Panc1 (cell line): ENCODE measurements around the gene SMAD7. TPM values are rescaled to one million over a fixed set of nuclear protein-coding genes. Genes with fewer than 3 reads are reported as not detected.

Experiments used
- ATAC-seq: fragments of 200-7000 bp; cut with Tn5 transposase; 2 replicates; pipeline ENCODE4 v1.9.1; 2020; ENCODE audit warnings: mild to moderate bottlenecking, moderate library complexity
- BruUV-seq: library from RNA; stranded (reverse); fragments of 400-500 nt; replicated peaks from 2 replicates; lab custom pipeline; 2021; lab: Mats Ljungman, UMichigan
- CTCF ChIA-PET: fragments of 300-600 bp; sonication (Branson Sonifier 250); formaldehyde crosslinking; loops from one replicate; lab custom pipeline; 2022; ENCODE audit warnings: antibody characterized with exemption; lab: Charles Lee
- POLR2A ChIA-PET: fragments of 300-600 bp; sonication (Branson Sonifier 250); formaldehyde crosslinking; loops from one replicate; lab custom pipeline; 2022; ENCODE audit warnings: antibody characterized with exemption; lab: Charles Lee
- DNase-seq: peaks from one replicate; pipeline ENCODE4 v3.0.0-alpha.2; 2010; ENCODE audit warnings: low read depth, low spot score
- H3K27ac ChIP-seq: 2 replicates; pipeline ENCODE4 v1.5.1; 2011; ENCODE audit warnings: mild to moderate bottlenecking, low read length, inconsistent platforms
- H3K27me3 ChIP-seq: fragments of 200-500 bp; sonication (Bioruptor generic); 2 replicates; pipeline ENCODE4 v1.6.0; 2014; ENCODE audit warnings: low read length, inconsistent platforms; ENCODE audit not compliant: control insufficient read depth, insufficient read depth
- H3K36me3 ChIP-seq: fragments of 200-500 bp; sonication (Bioruptor generic); 2 replicates; pipeline ENCODE4 v1.5.1; 2014; ENCODE audit warnings: inconsistent platforms, mild to moderate bottlenecking, low read length, moderate library complexity; ENCODE audit not compliant: control insufficient read depth, insufficient read depth
- H3K4me1 ChIP-seq: 2 replicates; pipeline ENCODE4 v1.5.1; 2011; ENCODE audit warnings: inconsistent platforms, mild to moderate bottlenecking, low read length, moderate library complexity; ENCODE audit not compliant: control insufficient read depth, insufficient read depth
- H3K4me3 ChIP-seq, 2 experiments: 2 replicates each; pipeline ENCODE4 v1.5.1; 2011 to 2012; ENCODE audit warnings: low read depth in 2 of 2, low read length in 2 of 2, mild to moderate bottlenecking in 2 of 2, inconsistent platforms in 1 of 2, moderate library complexity in 1 of 2
- H3K9me3 ChIP-seq: fragments of 200-500 bp; sonication (Bioruptor generic); 2 replicates; pipeline ENCODE4 v1.5.1; 2014; ENCODE audit warnings: low read depth, mild to moderate bottlenecking, inconsistent platforms, low read length, moderate library complexity; ENCODE audit not compliant: control insufficient read depth, insufficient read depth
- POLR2AphosphoS5 ChIP-seq: IDR thresholded peaks from 2 replicates; pipeline ENCODE4 v1.6.1; 2012; ENCODE audit warnings: mild to moderate bottlenecking, low read depth, low read length, moderate library complexity
- SIN3A ChIP-seq: IDR thresholded peaks from 2 replicates; pipeline ENCODE4 v1.6.1; 2012; ENCODE audit warnings: low read depth, mild to moderate bottlenecking, low read length, moderate library complexity, borderline replicate concordance; ENCODE audit not compliant: insufficient read depth
- TCF7L2 ChIP-seq: IDR thresholded peaks from 2 replicates; pipeline ENCODE4 v1.6.1; 2011; ENCODE audit warnings: mild to moderate bottlenecking, low read depth, low read length, inconsistent platforms
- in situ Hi-C: cut with HindIII; loops from 2 replicates; pipeline ENCODE4 v1.10.0; 2016; ENCODE audit warnings: low sequenced_read_pairs, low pct_unique_long_range_greater_than_20kb
- intact Hi-C: fragments of 100-400 bp; cut with micrococcal nuclease; formaldehyde crosslinking; loops from one replicate; pipeline ENCODE4 v1.10.0; 2022; ENCODE audit not compliant: unreplicated experiment
- total RNA-seq: library from RNA; stranded (reverse); gene quantifications from one replicate; pipeline ENCODE4 v1.2.1, GENCODE V29; 2021; ENCODE audit not compliant: unreplicated experiment
- TF ChIP-seq, protein P1 (sequence below): fragments of 450-650 bp; IDR thresholded peaks from 2 replicates; pipeline ENCODE4 v1.5.1; 2017; ENCODE audit warnings: mild to moderate bottlenecking
- TF ChIP-seq, protein P2 (sequence below), 2 experiments: IDR thresholded peaks; 2 replicates each; pipeline ENCODE4 v1.6.1; 2011 to 2012; ENCODE audit warnings: low read depth in 2 of 2, control low read depth in 1 of 2, low read length in 1 of 2, mild to moderate bottlenecking in 1 of 2, moderate library complexity in 1 of 2; ENCODE audit not compliant: insufficient read depth in 1 of 2

The SMAD7 gene
- total RNA-seq, 1 experiment from 2014 or later = 21.3 TPM

DNA sequence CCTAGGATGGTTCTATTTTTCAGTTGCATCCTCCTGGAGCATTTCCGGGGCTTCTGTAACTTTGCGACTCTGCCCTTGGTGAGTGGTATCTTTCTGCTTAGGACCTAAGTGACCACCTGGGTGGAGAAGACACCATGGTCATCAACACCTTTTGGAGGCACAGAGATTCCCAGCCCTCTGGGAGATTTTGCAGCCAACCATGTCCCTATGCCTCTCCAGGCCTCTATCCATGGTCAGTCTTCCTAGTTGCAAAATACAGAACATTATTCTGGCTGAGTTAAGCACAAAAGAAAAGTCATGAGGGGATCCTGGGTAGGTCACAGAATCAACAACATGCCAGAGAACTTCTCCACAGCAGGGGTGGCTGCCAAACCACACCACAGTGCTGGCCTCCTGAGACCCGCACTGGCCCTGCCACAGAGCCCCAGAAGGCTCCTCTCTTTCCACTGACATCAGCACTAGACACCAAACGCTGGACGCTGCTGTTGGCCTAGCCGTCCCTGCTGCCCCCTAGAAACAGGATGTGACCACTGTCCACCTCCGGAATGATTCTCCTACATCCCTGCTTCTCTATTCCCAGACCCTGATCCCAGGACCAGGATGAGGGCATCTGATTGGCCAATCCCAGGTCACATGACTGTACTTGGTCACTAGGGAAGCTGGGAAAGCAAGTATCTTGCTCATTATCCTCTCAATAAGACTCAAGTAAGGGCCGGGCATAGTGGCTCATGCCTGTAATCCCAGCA, 47.7 kb downstream of the SMAD7 start:
- DNase-seq (no peak), ATAC-seq (no peak)
- H3K27me3 ChIP-seq = no peaks in the 10 kb centered on the region
- ChIA-PET POLR2A (no interaction called here), CTCF (no interaction called here)
- H3K4me1 ChIP-seq = no peaks in the 10 kb centered on the region
- no peak overlapping the region for H3K27ac ChIP-seq
- BruUV-seq = no TSS peak
- in situ Hi-C loops = no loop called here
- H3K9me3 ChIP-seq = no peaks in the 10 kb centered on the region
- TF ChIP-seq, protein P1, sequence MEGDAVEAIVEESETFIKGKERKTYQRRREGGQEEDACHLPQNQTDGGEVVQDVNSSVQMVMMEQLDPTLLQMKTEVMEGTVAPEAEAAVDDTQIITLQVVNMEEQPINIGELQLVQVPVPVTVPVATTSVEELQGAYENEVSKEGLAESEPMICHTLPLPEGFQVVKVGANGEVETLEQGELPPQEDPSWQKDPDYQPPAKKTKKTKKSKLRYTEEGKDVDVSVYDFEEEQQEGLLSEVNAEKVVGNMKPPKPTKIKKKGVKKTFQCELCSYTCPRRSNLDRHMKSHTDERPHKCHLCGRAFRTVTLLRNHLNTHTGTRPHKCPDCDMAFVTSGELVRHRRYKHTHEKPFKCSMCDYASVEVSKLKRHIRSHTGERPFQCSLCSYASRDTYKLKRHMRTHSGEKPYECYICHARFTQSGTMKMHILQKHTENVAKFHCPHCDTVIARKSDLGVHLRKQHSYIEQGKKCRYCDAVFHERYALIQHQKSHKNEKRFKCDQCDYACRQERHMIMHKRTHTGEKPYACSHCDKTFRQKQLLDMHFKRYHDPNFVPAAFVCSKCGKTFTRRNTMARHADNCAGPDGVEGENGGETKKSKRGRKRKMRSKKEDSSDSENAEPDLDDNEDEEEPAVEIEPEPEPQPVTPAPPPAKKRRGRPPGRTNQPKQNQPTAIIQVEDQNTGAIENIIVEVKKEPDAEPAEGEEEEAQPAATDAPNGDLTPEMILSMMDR = no peak
- TF ChIP-seq POLR2AphosphoS5 = no peak
- no peak for TF ChIP-seq TCF7L2
- no peak overlapping the region for H3K4me3 ChIP-seq
- H3K36me3 ChIP-seq = no peaks in the 10 kb centered on the region; the same call in 1 of the 2 replicates
- intact Hi-C loops = no loop called here

DNA sequence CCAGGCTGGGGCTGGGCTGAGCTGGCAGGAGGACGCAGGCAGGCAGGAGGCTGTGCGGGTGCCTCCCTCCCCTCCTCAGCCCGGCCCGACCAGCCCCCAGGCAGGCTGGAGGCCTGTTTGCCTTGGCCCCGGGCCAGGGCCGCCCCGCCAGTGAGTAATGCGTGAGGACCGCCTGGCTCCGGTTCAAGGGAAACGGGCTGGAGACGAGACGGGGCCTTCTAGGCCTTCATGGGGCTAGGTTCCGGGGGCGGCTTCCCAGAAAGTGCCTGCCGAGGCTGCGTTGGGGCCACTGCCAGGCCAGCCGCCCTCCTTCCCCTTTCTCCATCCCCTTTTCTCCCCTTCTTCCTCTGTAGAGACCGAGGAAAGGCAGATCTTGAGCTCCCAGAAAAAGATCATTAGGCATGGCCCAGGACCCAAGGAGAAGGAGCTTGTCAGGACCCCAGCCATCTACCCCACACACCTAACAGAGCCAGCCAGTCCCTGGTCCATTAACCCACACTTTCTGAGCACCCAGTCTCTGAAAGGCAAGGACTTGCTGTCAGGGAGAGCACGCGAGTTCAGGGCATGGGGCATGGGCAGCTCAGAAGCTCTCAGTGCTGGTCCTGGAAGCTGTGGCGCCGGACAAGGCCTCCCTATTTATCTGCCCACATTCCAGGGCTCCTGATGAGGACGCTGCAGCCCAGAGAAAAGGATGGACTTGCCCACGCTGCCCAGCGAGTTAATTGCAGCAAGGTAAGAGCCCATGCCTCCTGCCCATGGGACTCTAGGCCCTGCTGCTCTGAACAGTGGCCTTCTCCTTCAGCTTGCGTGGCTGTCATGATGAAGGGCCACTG, 48.5 kb downstream of the SMAD7 start:
- no TSS peak for BruUV-seq
- no peaks in the 10 kb centered on the region for H3K4me1 ChIP-seq
- ChIA-PET POLR2A (no interaction called here), CTCF (no interaction called here)
- in situ Hi-C loops (no loop called here), intact Hi-C loops (no loop called here)
- no peaks in the 10 kb centered on the region for H3K36me3 ChIP-seq
- ATAC-seq = peak; percentile 84
- no peak for DNase-seq
- no peak overlapping the region for H3K4me3 ChIP-seq
- TF ChIP-seq, protein P1 = no peak
- TF ChIP-seq TCF7L2 (no peak), SIN3A (no peak), POLR2AphosphoS5 (no peak)
- H3K27ac ChIP-seq = no peak overlapping the region
- H3K27me3 ChIP-seq = no peaks in the 10 kb centered on the region
- H3K9me3 ChIP-seq = no peaks in the 10 kb centered on the region

DNA sequence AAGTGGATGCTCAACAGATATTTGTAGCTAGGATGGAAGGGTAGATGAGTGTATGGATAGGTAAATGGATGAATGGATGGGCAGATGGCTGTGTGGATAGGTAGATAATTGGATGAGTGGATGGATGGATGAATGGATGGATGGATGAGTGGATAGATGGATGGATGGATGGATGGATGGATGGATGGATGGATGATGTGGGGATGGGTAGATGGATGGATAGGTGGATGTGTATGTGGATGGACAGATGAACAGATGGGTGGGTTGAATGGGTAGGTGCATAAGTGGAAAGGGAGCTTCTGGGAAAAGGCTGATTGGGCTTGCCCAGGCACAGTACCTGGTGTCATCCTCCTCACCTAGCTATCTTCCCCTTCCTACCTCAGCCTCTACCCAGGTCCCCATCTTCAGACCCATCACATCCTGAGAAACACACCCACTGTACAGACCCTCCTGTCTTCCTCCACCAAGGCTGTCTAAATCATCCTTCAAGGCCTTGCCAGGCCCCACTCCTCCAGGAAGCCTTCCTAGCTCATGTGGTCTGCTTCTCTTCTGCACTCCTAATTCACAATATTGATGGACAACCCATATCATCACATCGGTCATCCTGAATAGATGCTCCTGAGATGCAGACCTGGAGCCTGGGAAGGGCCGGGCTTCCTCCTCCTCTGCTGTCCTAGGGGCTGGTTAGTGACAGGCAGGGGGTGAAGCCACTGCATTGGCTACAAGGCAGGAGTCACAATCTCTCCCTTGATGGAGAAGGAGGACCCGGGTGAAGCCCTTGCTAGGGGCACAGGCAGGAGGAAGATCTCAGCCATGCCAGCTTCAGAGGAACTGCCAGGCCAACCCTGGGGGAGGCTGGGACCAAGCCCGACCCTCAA, 49.4 kb downstream of the SMAD7 start:
- TF ChIP-seq, protein P1 = no peak
- TF ChIP-seq, protein P2, sequence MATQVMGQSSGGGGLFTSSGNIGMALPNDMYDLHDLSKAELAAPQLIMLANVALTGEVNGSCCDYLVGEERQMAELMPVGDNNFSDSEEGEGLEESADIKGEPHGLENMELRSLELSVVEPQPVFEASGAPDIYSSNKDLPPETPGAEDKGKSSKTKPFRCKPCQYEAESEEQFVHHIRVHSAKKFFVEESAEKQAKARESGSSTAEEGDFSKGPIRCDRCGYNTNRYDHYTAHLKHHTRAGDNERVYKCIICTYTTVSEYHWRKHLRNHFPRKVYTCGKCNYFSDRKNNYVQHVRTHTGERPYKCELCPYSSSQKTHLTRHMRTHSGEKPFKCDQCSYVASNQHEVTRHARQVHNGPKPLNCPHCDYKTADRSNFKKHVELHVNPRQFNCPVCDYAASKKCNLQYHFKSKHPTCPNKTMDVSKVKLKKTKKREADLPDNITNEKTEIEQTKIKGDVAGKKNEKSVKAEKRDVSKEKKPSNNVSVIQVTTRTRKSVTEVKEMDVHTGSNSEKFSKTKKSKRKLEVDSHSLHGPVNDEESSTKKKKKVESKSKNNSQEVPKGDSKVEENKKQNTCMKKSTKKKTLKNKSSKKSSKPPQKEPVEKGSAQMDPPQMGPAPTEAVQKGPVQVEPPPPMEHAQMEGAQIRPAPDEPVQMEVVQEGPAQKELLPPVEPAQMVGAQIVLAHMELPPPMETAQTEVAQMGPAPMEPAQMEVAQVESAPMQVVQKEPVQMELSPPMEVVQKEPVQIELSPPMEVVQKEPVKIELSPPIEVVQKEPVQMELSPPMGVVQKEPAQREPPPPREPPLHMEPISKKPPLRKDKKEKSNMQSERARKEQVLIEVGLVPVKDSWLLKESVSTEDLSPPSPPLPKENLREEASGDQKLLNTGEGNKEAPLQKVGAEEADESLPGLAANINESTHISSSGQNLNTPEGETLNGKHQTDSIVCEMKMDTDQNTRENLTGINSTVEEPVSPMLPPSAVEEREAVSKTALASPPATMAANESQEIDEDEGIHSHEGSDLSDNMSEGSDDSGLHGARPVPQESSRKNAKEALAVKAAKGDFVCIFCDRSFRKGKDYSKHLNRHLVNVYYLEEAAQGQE (IDR thresholded peaks at IDR 0.05; ENCODE audit: insufficient read depth in 1 of 2, low read depth in 2 of 2, low read length in 1 of 2) = no peak
- no peak for TF ChIP-seq TCF7L2
- TF ChIP-seq POLR2AphosphoS5 = no peak
- TF ChIP-seq SIN3A = no peak
- H3K4me3 ChIP-seq = no peak overlapping the region
- DNase-seq (no peak), ATAC-seq (no peak)
- no peaks in the 10 kb centered on the region for H3K36me3 ChIP-seq
- ChIA-PET CTCF (no interaction called here), POLR2A (no interaction called here)
- no peaks in the 10 kb centered on the region for H3K9me3 ChIP-seq
- intact Hi-C loops = no loop called here
- BruUV-seq = no TSS peak
- in situ Hi-C loops = no loop called here
- H3K27me3 ChIP-seq = no peaks in the 10 kb centered on the region
- H3K4me1 ChIP-seq = no peaks in the 10 kb centered on the region
- no peak overlapping the region for H3K27ac ChIP-seq
